BJ (cell line): ENCODE measurements around the gene GPR176. TPM values are rescaled to one million over a fixed set of nuclear protein-coding genes. Genes with fewer than 3 reads are reported as not detected.

Experiments used
- CTCF ChIA-PET: fragments of 350-600 bp; formaldehyde crosslinking; extraction: SDS; loops from one replicate; lab custom pipeline; 2021; ENCODE audit warnings: antibody characterized with exemption, inconsistent platforms; lab: Yijun Ruan, JAX
- POLR2A ChIA-PET: fragments of 300-600 bp; sonication (Branson Sonifier 250); formaldehyde crosslinking; extraction: SDS; loops from one replicate; lab custom pipeline; 2021; ENCODE audit warnings: antibody characterized with exemption; lab: Charles Lee
- DNase-seq: peaks from one replicate; pipeline ENCODE4 v3.0.0-alpha.2; 2011; ENCODE audit warnings: low read depth
- H3K27me3 ChIP-seq: 2 replicates; pipeline ENCODE4 v1.6.0; 2011; ENCODE audit warnings: low read length; ENCODE audit not compliant: control insufficient read depth, insufficient read depth
- H3K36me3 ChIP-seq: 2 replicates; pipeline ENCODE4 v1.5.1; 2011; ENCODE audit warnings: low read length; ENCODE audit not compliant: control insufficient read depth, insufficient read depth
- H3K4me3 ChIP-seq: 2 replicates; pipeline ENCODE4 v1.5.1; 2011; ENCODE audit warnings: low read depth, mild to moderate bottlenecking, control low read depth, low read length
- polyA plus RNA-seq: library from polyadenylated mRNA; depleted of rRNA; stranded (reverse); fragments of >200 nt; gene quantifications from 2 replicates; pipeline ENCODE4 v1.2.3, GENCODE V29; 2011
- TF ChIP-seq, protein P1 (sequence below): IDR thresholded peaks from 2 replicates; pipeline ENCODE4 v1.5.1; 2011; ENCODE audit warnings: low read depth, mild to moderate bottlenecking, control low read depth, inconsistent platforms, low read length, moderate library complexity; ENCODE audit not compliant: insufficient read depth

Gene GPR176
- polyA plus RNA-seq, 1 experiment = 319 TPM

DNA sequence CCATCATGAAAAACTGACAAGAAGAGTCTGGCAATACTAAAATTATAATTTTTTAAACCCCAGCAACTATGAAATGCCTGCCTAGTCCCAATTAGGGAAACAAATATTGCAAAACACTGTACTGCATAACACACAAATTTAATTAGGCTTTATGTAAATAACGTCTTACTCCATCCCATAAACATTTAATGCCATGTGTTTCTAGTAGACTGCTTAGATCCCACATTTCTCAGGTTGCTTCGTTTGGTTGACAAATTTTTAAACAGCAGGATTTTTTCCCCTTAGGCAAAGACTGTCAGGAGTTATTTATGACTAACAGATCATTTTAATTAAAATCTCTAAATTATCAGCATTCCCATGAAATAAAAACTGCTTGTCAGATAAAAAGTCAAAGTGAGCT is 43.7 kb upstream of the GPR176 start:
- no peak overlapping the region for H3K4me3 ChIP-seq
- TF ChIP-seq, protein P1, sequence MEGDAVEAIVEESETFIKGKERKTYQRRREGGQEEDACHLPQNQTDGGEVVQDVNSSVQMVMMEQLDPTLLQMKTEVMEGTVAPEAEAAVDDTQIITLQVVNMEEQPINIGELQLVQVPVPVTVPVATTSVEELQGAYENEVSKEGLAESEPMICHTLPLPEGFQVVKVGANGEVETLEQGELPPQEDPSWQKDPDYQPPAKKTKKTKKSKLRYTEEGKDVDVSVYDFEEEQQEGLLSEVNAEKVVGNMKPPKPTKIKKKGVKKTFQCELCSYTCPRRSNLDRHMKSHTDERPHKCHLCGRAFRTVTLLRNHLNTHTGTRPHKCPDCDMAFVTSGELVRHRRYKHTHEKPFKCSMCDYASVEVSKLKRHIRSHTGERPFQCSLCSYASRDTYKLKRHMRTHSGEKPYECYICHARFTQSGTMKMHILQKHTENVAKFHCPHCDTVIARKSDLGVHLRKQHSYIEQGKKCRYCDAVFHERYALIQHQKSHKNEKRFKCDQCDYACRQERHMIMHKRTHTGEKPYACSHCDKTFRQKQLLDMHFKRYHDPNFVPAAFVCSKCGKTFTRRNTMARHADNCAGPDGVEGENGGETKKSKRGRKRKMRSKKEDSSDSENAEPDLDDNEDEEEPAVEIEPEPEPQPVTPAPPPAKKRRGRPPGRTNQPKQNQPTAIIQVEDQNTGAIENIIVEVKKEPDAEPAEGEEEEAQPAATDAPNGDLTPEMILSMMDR = no peak
- DNase-seq = peak; percentile 86
- ChIA-PET POLR2A (no interaction called here), CTCF (interaction anchor here (1.4 kb wide), 1 partner anchor 13 kb away, joined by 5 read pairs; no protein-coding TSS in a partner anchor)
- H3K27me3 ChIP-seq = no peaks in the 10 kb centered on the region
- H3K36me3 ChIP-seq = peaks cover 10% of the 10 kb centered on the region

DNA sequence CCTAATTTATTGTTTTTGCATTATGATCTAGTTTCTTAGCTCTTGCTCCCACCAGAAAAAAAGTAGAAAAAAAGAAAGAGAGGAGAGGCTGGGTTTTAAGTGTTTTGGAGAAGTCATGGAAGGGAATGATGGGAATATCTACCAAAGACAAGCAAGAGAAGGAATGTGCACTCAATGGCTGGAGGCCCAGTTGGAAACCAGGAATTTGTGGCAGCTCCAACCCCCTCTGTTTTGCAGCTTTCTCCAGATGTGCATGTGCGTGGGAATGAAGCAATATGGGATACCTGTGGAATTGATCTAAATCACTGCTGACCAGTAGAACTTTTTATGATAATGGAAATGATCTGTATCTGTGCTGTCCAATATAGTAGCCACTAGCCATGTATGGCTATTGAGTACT is 41.0 kb upstream of the GPR176 start:
- ChIA-PET CTCF (interaction anchor here (0.6 to 1.5 kb wide), 5 partner anchors 9 to 41 kb away, joined by 3 to 6 read pairs (median 4); partner anchors contain the start of gene GPR176), POLR2A (interaction anchor here (0.7 kb wide), 1 partner anchor 142 kb away, joined by 3 read pairs; no protein-coding TSS in a partner anchor)
- Histone ChIP-seq H3K4me3 (no peak overlapping the region), H3K36me3 (peaks cover 9% of the 10 kb centered on the region), H3K27me3 (no peaks in the 10 kb centered on the region)
- TF ChIP-seq, protein P1 = no peak
- peak; percentile 60 for DNase-seq

DNA sequence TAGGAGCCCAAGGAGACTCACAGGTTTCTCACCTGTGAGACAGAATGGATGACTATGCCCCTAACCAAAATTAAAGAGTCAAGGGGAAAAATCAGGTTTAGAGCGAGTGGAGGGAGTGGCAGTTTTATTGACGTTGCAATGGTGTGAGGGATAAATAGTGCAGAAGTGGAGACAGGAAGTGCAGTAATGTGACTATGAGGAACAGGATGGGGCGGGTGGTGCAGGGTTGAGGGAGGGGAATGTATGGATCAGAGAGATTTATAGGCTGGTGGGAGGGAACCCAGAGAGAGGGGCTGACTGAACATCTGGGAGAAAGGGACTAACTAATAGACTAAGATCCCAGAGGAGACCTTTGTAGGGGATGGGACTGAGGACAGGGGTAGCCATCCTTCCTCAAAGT is 40.3 kb upstream of the GPR176 start:
- DNase-seq = no peak
- H3K36me3 ChIP-seq = peaks cover 9% of the 10 kb centered on the region
- TF ChIP-seq, protein P1 = no peak
- ChIA-PET POLR2A (interaction anchor here (0.7 kb wide), 1 partner anchor 143 kb away, joined by 3 read pairs; no protein-coding TSS in a partner anchor), CTCF (interaction anchor here (0.6 to 0.9 kb wide), 2 partner anchors 12 to 13 kb away, joined by 3 to 4 read pairs; no protein-coding TSS in a partner anchor)
- no peaks in the 10 kb centered on the region for H3K27me3 ChIP-seq
- H3K4me3 ChIP-seq = no peak overlapping the region

DNA sequence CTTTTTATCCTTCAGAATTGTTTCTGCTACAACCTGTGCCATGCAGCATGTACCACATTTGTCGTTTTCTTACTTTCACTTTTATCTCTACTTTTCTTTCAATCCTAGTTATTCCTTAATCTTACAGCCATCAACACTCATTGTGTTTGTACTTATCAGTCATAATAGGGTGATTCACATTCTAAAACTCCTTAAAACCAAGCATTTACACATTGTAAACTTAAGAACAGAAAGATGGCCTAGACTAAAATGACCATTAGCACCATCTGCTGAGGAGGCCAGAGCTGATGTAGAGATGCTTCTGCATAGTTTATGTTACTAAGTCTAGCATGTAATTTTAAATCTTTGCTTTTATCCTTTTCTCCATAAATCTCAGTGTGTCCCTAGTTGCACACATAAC is 39.3 kb upstream of the GPR176 start:
- POLR2A ChIA-PET = no interaction called here
- CTCF ChIA-PET = interaction anchor here (0.6 kb wide), 1 partner anchor 11 kb away, joined by 4 read pairs; no protein-coding TSS in a partner anchor
- no peaks in the 10 kb centered on the region for H3K27me3 ChIP-seq
- DNase-seq = no peak
- H3K36me3 ChIP-seq = peaks cover 13% of the 10 kb centered on the region
- TF ChIP-seq, protein P1 = no peak
- no peak overlapping the region for H3K4me3 ChIP-seq

DNA sequence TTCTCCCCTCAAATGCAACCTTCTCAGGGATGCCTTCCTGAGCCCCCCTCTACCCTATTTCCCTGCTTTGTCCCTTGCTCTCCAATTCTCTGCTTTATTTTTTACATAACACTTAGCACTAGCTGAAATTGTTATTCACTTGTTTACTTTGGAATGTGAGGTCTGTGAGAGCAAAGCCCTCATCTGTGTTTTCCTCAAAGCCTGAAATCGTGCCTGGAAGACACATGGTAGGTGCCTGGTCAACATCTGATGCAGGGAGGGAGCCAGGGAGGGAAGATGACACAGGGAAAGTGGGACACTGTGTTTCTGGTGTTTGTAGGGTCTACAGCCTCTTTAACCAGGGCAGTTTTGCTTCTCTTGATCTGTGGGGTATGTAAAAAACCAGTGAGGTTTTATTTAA is 37.4 kb upstream of the GPR176 start:
- peaks cover 16% of the 10 kb centered on the region for H3K36me3 ChIP-seq
- CTCF ChIA-PET = no interaction called here
- no peak for DNase-seq
- POLR2A ChIA-PET = no interaction called here
- TF ChIP-seq, protein P1 = no peak
- H3K27me3 ChIP-seq = no peaks in the 10 kb centered on the region
- H3K4me3 ChIP-seq = no peak overlapping the region
